Tibial artery (tissue), 4 donors: Measurements from ENCODE around the gene PACS2.
"Not testable (repeated sequence)": the region's sequence is repeated elsewhere in the genome, so short reads cannot be mapped to it uniquely, and the experiment has no call there.

ENCODE experiments used
- DNase-seq, 2 donors: peaks; one replicate each; pipeline ENCODE4 v3.0.0-alpha.2; 2019
- H3K27ac ChIP-seq, 2 donors: fragments of 200-600 bp; sonication (generic) in 1 of 2; 1 replicate in 1 of 2; 2 replicates in 1 of 2; pipeline ENCODE4 v1.5.1; 2018 to 2019; ENCODE audit warnings: mild to moderate bottlenecking in 1 of 2
- H3K27me3 ChIP-seq, 2 donors: fragments of 200-600 bp; sonication (generic) in 1 of 2; one replicate each; pipeline versions ENCODE4 v1.5.1 to v1.6.0; 2016 to 2019
- H3K36me3 ChIP-seq, 3 donors: fragments of 200-600 bp; sonication (generic) in 2 of 3; one replicate each; pipeline ENCODE4 v1.5.1; 2016 to 2019; ENCODE audit warnings: mild to moderate bottlenecking in 2 of 3
- H3K4me1 ChIP-seq, 4 donors: fragments of 200-600 bp; sonication (generic) in 2 of 4; 1 replicate in 3 of 4; 2 replicates in 1 of 4; pipeline ENCODE4 v1.5.1; 2016 to 2019
- H3K4me3 ChIP-seq, 2 donors: fragments of 200-600 bp; sonication (generic) in 1 of 2; 1 replicate in 1 of 2; 2 replicates in 1 of 2; pipeline ENCODE4 v1.5.1; 2018 to 2019; ENCODE audit warnings: mild to moderate bottlenecking in 2 of 2
- H3K9me3 ChIP-seq, 3 donors: fragments of 200-600 bp; sonication (generic) in 1 of 3; one replicate each; pipeline ENCODE4 v1.5.1; 2016 to 2019
- CTCF ChIP-seq, 2 experiments: fragments of 200-600 bp in 1 of 2; fragments of 450-650 bp in 1 of 2; IDR thresholded peaks; one replicate each; pipeline ENCODE4 v1.5.1; 2017 to 2019; ENCODE audit warnings: antibody characterized with exemption in 2 of 2, mild to moderate bottlenecking in 1 of 2, moderate library complexity in 1 of 2
- intact Hi-C: fragments of 100-400 bp; cut with DNase I; formaldehyde crosslinking; loops from one replicate; pipeline ENCODE4 v1.15.0; 2023; ENCODE audit warnings: low total_unique reads

Gene PACS2

GRCh38 chr14:105333020-105333490 lies 18.5 kb downstream of the PACS2 start:
- Histone ChIP-seq H3K27ac (no peak overlapping the region), H3K4me1 (peaks cover 0 to 34% (median 18%) of the 10 kb centered on the region in 4 donors), H3K9me3 (no peaks in the 10 kb centered on the region), H3K27me3 (no peaks in the 10 kb centered on the region), H3K36me3 (no peaks in the 10 kb centered on the region), H3K4me3 (no peak overlapping the region)
- no peak for DNase-seq
- intact Hi-C loops: no loop called here
- TF ChIP-seq CTCF (IDR thresholded peaks at IDR 0.05): no peak

- H3K36me3 ChIP-seq: no peaks in the 10 kb centered on the region
- no peak for TF ChIP-seq CTCF (IDR thresholded peaks at IDR 0.05)
- no peak overlapping the region for H3K27ac ChIP-seq
- intact Hi-C loops: no loop called here
- H3K27me3 ChIP-seq: no peaks in the 10 kb centered on the region
- no peak overlapping the region for H3K4me3 ChIP-seq
- H3K4me1 ChIP-seq: peaks cover 0 to 39% (median 20%) of the 10 kb centered on the region in 4 donors
- no peaks in the 10 kb centered on the region for H3K9me3 ChIP-seq
- no peak for DNase-seq
These were observed 19.2 kb downstream of the PACS2 start for GRCh38 chr14:105333613-105334364.

DNA sequence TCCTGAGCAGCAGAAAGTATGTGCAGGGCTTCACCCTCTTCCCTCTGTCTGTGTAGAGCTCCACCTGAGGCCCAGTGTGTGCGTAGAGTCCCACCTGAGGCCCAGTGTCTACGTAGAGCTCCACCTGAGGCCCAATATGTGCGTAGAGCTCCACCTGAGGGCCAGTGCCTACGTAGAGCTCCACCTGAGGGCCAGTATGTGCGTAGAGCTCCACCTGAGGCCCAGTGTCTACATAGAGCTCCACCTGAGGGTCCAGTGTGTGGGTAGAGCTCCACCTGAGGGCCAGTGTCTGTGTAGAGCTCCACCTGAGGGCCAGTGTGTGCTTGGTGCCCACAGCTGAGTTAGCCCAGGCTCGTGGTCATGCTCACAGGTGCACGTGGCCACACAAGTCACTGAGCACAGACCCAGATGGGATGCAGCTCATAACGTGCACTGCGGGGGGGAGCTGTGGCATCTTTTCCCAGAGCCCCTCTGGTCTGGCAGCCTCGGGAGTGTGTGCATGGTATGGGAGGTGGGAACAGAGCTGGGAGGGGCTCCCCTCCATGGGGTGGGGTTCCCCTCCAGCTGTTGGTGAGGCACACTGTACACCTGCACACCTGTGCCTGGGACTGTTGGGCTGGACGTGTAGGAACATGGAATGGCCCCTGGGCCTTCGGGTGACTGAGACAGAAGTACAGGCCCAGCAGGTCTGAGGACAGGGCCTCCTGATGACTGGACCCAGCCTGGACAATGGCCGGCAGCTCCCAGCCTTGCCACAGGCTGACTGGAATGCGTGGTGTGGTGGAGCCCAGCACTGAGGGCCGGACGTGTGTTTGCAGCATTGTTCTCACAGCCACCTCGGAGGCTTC lies 20.1 kb downstream of the PACS2 start:
- intact Hi-C loops: no loop called here
- no peaks in the 10 kb centered on the region for H3K9me3 ChIP-seq
- peaks cover 0 to 39% (median 18%) of the 10 kb centered on the region in 4 donors for H3K4me1 ChIP-seq
- DNase-seq: no peak
- H3K36me3 ChIP-seq: no peaks in the 10 kb centered on the region
- no peak overlapping the region for H3K27ac ChIP-seq
- no peaks in the 10 kb centered on the region for H3K27me3 ChIP-seq
- no peak for TF ChIP-seq CTCF (IDR thresholded peaks at IDR 0.05)
- H3K4me3 ChIP-seq: no peak overlapping the region

DNA sequence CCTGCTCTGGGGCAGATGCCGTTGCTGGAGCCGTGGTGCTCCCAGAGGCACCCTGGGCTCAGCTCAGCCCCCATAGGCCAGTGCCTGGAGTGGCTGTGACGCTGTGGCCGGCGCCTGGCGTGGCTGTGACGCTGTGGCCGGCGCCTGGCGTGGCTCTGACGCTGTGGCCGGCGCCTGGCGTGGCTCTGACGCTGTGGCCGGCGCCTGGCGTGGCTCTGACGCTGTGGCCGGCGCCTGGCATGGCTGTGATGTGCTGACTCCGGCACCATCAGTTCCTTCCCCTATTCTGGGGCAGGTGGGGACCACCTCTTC lies 20.6 kb downstream of the PACS2 start:
- H3K9me3 ChIP-seq, intact Hi-C loops, H3K27ac ChIP-seq, DNase-seq, H3K36me3 ChIP-seq, H3K27me3 ChIP-seq, H3K4me3 ChIP-seq: not testable (repeated sequence)
- peaks cover 0 to 36% (median 15%) of the 10 kb centered on the region in 4 donors for H3K4me1 ChIP-seq

GRCh38 chr14:105335735-105336476 lies 21.4 kb downstream of the PACS2 start:
- no peak for TF ChIP-seq CTCF (IDR thresholded peaks at IDR 0.05)
- DNase-seq: no peak
- Histone ChIP-seq H3K4me1 (peaks cover 0 to 35% (median 11%) of the 10 kb centered on the region in 4 donors), H3K27me3 (no peaks in the 10 kb centered on the region), H3K27ac (no peak overlapping the region), H3K9me3 (no peaks in the 10 kb centered on the region), H3K4me3 (no peak overlapping the region), H3K36me3 (no peaks in the 10 kb centered on the region)
- intact Hi-C loops: no loop called here
